ENCODE results near the gene NRL. TPM values are rescaled to one million over a fixed set of nuclear protein-coding genes. Genes with fewer than 3 reads are reported as not detected.

Gene NRL
- total and polyA plus RNA-seq, 4 donors, result 1.5 to 3.2 (median 2.8) TPM

- Histone ChIP-seq H3K9ac (ENCODE audit: low read depth in 1 of 2, low read length in 2 of 2) (no peak overlapping the region), H3K27me3 (ENCODE audit: control insufficient read depth in 4 of 4, insufficient read depth in 4 of 4, low read length in 3 of 4) (no peaks in the 10 kb centered on the region), H3K9me3 (ENCODE audit: control insufficient read depth in 4 of 4, low read length in 3 of 4) (no peaks in the 10 kb centered on the region), H3K4me3 (ENCODE audit: low read depth in 1 of 3, low read length in 3 of 3) (no peak overlapping the region), H3K36me3 (ENCODE audit: control insufficient read depth in 4 of 4, insufficient read depth in 3 of 4, low read depth in 1 of 4, low read length in 3 of 4) (no peaks in the 10 kb centered on the region), H3K27ac (ENCODE audit: low read depth in 1 of 2, low read length in 2 of 2) (no peak overlapping the region), H3K4me1 (ENCODE audit: control insufficient read depth in 4 of 4, insufficient read depth in 4 of 4, low read length in 3 of 4) (peaks cover 1 to 22% (median 14%) of the 10 kb centered on the region in 4 donors)
- DNase-seq (ENCODE audit: low spot score), result no peak
- WGBS, result 94% methylated on average over 1 of the region's 1 CpG
- TF ChIP-seq, protein P1, sequence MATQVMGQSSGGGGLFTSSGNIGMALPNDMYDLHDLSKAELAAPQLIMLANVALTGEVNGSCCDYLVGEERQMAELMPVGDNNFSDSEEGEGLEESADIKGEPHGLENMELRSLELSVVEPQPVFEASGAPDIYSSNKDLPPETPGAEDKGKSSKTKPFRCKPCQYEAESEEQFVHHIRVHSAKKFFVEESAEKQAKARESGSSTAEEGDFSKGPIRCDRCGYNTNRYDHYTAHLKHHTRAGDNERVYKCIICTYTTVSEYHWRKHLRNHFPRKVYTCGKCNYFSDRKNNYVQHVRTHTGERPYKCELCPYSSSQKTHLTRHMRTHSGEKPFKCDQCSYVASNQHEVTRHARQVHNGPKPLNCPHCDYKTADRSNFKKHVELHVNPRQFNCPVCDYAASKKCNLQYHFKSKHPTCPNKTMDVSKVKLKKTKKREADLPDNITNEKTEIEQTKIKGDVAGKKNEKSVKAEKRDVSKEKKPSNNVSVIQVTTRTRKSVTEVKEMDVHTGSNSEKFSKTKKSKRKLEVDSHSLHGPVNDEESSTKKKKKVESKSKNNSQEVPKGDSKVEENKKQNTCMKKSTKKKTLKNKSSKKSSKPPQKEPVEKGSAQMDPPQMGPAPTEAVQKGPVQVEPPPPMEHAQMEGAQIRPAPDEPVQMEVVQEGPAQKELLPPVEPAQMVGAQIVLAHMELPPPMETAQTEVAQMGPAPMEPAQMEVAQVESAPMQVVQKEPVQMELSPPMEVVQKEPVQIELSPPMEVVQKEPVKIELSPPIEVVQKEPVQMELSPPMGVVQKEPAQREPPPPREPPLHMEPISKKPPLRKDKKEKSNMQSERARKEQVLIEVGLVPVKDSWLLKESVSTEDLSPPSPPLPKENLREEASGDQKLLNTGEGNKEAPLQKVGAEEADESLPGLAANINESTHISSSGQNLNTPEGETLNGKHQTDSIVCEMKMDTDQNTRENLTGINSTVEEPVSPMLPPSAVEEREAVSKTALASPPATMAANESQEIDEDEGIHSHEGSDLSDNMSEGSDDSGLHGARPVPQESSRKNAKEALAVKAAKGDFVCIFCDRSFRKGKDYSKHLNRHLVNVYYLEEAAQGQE (IDR thresholded peaks at IDR 0.05), result no peak
- TF ChIP-seq SP1 (IDR thresholded peaks at IDR 0.05) (no peak), GABPA (IDR thresholded peaks at IDR 0.05 in 1 of 2, conservative IDR thresholded peaks at IDR 0.05 in 1 of 2) (no peak), RAD21 (IDR thresholded peaks at IDR 0.05) (no peak), FOXA1 (IDR thresholded peaks at IDR 0.05) (no peak), RXRA (IDR thresholded peaks at IDR 0.05) (no peak), NR2F2 (IDR thresholded peaks at IDR 0.05) (no peak), TAF1 (conservative IDR thresholded peaks at IDR 0.05) (no peak), JUND (IDR thresholded peaks at IDR 0.05) (no peak), CTCF (IDR thresholded peaks at IDR 0.05; ENCODE audit: low read depth, low read length, missing input control) (no peak), EGR1 (IDR thresholded peaks at IDR 0.05; ENCODE audit: low read depth in 2 of 2) (no peak), HNF4A (conservative IDR thresholded peaks at IDR 0.05) (no peak), FOXA2 (IDR thresholded peaks at IDR 0.05) (no peak), YY1 (IDR thresholded peaks at IDR 0.05) (no peak), HNF4G (IDR thresholded peaks at IDR 0.05) (no peak)
- TF ChIP-seq, protein P2, sequence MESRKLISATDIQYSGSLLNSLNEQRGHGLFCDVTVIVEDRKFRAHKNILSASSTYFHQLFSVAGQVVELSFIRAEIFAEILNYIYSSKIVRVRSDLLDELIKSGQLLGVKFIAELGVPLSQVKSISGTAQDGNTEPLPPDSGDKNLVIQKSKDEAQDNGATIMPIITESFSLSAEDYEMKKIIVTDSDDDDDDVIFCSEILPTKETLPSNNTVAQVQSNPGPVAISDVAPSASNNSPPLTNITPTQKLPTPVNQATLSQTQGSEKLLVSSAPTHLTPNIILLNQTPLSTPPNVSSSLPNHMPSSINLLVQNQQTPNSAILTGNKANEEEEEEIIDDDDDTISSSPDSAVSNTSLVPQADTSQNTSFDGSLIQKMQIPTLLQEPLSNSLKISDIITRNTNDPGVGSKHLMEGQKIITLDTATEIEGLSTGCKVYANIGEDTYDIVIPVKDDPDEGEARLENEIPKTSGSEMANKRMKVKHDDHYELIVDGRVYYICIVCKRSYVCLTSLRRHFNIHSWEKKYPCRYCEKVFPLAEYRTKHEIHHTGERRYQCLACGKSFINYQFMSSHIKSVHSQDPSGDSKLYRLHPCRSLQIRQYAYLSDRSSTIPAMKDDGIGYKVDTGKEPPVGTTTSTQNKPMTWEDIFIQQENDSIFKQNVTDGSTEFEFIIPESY (IDR thresholded peaks at IDR 0.05), result no peak
- TF ChIP-seq, protein P3, sequence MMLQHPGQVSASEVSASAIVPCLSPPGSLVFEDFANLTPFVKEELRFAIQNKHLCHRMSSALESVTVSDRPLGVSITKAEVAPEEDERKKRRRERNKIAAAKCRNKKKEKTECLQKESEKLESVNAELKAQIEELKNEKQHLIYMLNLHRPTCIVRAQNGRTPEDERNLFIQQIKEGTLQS (IDR thresholded peaks at IDR 0.05), result no peak
- TF ChIP-seq, protein P4, sequence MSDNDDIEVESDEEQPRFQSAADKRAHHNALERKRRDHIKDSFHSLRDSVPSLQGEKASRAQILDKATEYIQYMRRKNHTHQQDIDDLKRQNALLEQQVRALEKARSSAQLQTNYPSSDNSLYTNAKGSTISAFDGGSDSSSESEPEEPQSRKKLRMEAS (IDR thresholded peaks at IDR 0.05), result no peak
These were observed 27.7 kb downstream of the NRL start for GRCh38 chr14:24087004-24087403.
